ENCODE results near the gene SDF4.

SDF4 gene

GRCh38 chr1:1226566-1227362, 5.0 kb downstream of the SDF4 start:
- DNase-seq = no peak

- no peak for DNase-seq
Observed at GRCh38 chr1:1225913-1226312, 5.9 kb downstream of the SDF4 start.

- DNase-seq = no peak
Observed at GRCh38 chr1:1225238-1225845, 6.5 kb downstream of the SDF4 start.

GRCh38 chr1:1223891-1224290, 7.9 kb downstream of the SDF4 start:
- DNase-seq = no peak

GRCh38 chr1:1223321-1223720, 8.5 kb downstream of the SDF4 start:
- DNase-seq = no peak

- DNase-seq = no peak
Observed at GRCh38 chr1:1222575-1223225, 9.1 kb downstream of the SDF4 start.

- DNase-seq = no peak
Observed at GRCh38 chr1:1221887-1222574, 9.8 kb downstream of the SDF4 start.

- no peak for DNase-seq
Observed at GRCh38 chr1:1220197-1220596, 11.6 kb downstream of the SDF4 start.

- DNase-seq = peak; percentile 53
Observed at GRCh38 chr1:1219341-1219740, 12.5 kb downstream of the SDF4 start.

GRCh38 chr1:1218524-1219200, 13.1 kb downstream of the SDF4 start:
- no peak for DNase-seq

- DNase-seq = no peak
Observed at GRCh38 chr1:1217621-1218523, 13.9 kb downstream of the SDF4 start.

GRCh38 chr1:1216770-1217620, 14.8 kb downstream of the SDF4 start:
- peak; percentile 67 for DNase-seq

GRCh38 chr1:1215881-1216605, 15.8 kb downstream of the SDF4 start:
- DNase-seq = no peak

- no peak for DNase-seq
Observed at GRCh38 chr1:1215080-1215676, 16.6 kb downstream of the SDF4 start.

GRCh38 chr1:1213345-1214265, 18.2 kb downstream of the SDF4 start, which contains the start of gene TNFRSF4:
TNFRSF4 (minus strand) TSS chr1:1214153; CDS start chr1:1214127, 26 bp downstream.
- DNase-seq = no peak

GRCh38 chr1:1212780-1213344, 18.9 kb downstream of the SDF4 start:
- DNase-seq = no peak

- no peak for DNase-seq
Observed at GRCh38 chr1:1211541-1212441, 20.0 kb downstream of the SDF4 start.
